Mucosa of descending colon (tissue), 3 donors: ENCODE results near the gene FALEC. TPM values are rescaled to one million over a fixed set of nuclear protein-coding genes. Genes with fewer than 3 reads are reported as not detected.

Experiments
- ATAC-seq: fragments of 200-7000 bp; cut with Tn5 transposase; one replicate; pipeline ENCODE4 v1.9.1; 2020; ENCODE audit warnings: mild to moderate bottlenecking, moderate library complexity
- DNase-seq, 3 donors: peaks; one replicate each; pipeline ENCODE4 v3.0.0-alpha.2; 2020
- H3K36me3 ChIP-seq: fragments of 200-600 bp; one replicate; pipeline ENCODE4 v1.8.0; 2021; ENCODE audit warnings: low read depth, mild to moderate bottlenecking
- H3K4me1 ChIP-seq: fragments of 200-600 bp; one replicate; pipeline ENCODE4 v1.8.0; 2021; ENCODE audit warnings: low read depth, mild to moderate bottlenecking
- H3K4me3 ChIP-seq: fragments of 200-600 bp; one replicate; pipeline ENCODE4 v1.8.0; 2021; ENCODE audit warnings: mild to moderate bottlenecking
- H3K9me3 ChIP-seq: fragments of 200-600 bp; one replicate; pipeline ENCODE4 v1.8.0; 2021; ENCODE audit warnings: mild to moderate bottlenecking
- intact Hi-C, 2 donors: fragments of 100-400 bp; cut with DNase I in 1 of 2; cut with micrococcal nuclease in 1 of 2; formaldehyde crosslinking; loops; one replicate each; pipeline versions ENCODE4 v1.11.0 to v1.11.1; 2022; cut with DNase I, micrococcal nuclease
- total RNA-seq, 3 donors: library from RNA; stranded (reverse); fragmentation: NEBNext Ultra II Directional in 2 of 3; extraction: Animal tissue kit (Norgen Biotek cat#: 25700) in 2 of 3; gene quantifications; one replicate each; pipeline versions ENCODE4 v1.2.1 to v1.2.4, GENCODE V29; 2021 to 2023
- TF ChIP-seq, protein P1 (sequence below): fragments of 200-600 bp; IDR thresholded peaks from one replicate; pipeline ENCODE4 v1.8.0; 2022; ENCODE audit warnings: antibody characterized with exemption, mild to moderate bottlenecking
- donor health status: DM: no; HTN: no; CAD: no; lungs with moderate emphysema.
- donor health status: DM: no; HTN: no; CAD: no.
- donor health status: DM: no; HTN: yes; CAD: no.

The FALEC gene
- total RNA-seq, 3 donors from 2014 or later: not detected

DNA sequence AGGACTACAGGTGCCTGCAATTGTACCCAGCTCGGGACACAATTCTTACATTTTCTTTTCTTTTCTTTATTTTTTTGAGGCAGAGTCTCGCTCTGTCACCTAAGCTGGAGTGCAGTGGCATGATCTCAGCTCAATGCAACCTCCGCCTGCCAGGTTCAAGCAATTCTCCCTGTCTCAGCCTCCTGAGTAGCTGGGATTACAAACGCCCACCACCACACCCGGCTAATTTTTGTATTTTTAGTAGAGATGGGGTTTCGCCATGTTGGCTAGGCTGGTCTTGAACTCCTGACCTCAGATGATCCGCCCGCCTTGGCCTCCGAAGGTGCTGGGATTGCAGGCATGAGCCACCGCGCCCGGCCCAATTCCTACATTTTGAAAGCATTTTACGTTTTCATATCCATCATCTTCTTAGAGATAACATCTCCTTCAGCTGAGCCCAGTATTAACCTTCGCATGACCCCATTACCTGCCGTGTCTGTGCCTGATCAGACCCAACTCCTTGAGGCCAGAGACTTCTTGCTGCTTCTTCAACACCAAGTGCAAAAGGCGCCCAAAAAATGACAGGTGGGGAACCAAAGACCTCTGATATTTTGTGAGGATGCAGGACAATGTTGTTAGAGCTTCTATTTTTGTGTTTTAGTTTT, 30.9 kb downstream of the FALEC start:
- Histone ChIP-seq H3K9me3 (no peaks in the 10 kb centered on the region), H3K36me3 (no peaks in the 10 kb centered on the region), H3K4me1 (peaks cover 12% of the 10 kb centered on the region), H3K4me3 (no peak overlapping the region)
- intact Hi-C loops: no loop called here
- no peak for ATAC-seq
- no peak for DNase-seq
- TF ChIP-seq, protein P1, sequence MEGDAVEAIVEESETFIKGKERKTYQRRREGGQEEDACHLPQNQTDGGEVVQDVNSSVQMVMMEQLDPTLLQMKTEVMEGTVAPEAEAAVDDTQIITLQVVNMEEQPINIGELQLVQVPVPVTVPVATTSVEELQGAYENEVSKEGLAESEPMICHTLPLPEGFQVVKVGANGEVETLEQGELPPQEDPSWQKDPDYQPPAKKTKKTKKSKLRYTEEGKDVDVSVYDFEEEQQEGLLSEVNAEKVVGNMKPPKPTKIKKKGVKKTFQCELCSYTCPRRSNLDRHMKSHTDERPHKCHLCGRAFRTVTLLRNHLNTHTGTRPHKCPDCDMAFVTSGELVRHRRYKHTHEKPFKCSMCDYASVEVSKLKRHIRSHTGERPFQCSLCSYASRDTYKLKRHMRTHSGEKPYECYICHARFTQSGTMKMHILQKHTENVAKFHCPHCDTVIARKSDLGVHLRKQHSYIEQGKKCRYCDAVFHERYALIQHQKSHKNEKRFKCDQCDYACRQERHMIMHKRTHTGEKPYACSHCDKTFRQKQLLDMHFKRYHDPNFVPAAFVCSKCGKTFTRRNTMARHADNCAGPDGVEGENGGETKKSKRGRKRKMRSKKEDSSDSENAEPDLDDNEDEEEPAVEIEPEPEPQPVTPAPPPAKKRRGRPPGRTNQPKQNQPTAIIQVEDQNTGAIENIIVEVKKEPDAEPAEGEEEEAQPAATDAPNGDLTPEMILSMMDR: no peak

DNA sequence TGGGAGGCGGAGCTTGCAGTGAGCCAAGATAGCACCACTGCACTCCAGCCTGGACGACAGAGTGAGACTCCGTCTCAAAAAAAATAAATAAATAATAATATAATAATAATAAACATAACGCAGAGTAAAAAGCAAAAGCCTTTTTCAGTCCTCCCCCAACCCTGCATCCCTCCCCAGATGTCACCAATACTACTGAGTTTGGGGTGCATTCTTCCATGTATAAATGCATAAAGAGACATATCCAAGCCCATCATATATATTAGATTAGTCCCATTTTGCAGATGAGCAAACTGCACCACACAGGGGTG, 32.7 kb downstream of the FALEC start:
- Histone ChIP-seq H3K4me3 (no peak overlapping the region), H3K9me3 (no peaks in the 10 kb centered on the region), H3K36me3 (no peaks in the 10 kb centered on the region), H3K4me1 (peaks cover 13% of the 10 kb centered on the region)
- DNase-seq: no peak
- intact Hi-C loops: no loop called here
- TF ChIP-seq, protein P1: no peak
- no peak for ATAC-seq

GRCh38 chr1:150548632-150549495, 33.3 kb downstream of the FALEC start, which contains the start of gene ADAMTSL4:
TSS of gene ADAMTSL4 (plus strand) at chr1:150549408. CDS start at chr1:150552289, 2,881 bp downstream.
- Histone ChIP-seq H3K36me3 (no peaks in the 10 kb centered on the region), H3K9me3 (no peaks in the 10 kb centered on the region), H3K4me1 (peaks cover 13% of the 10 kb centered on the region), H3K4me3 (peak within 1 kb of the TSS; percentile 11)
- intact Hi-C loops: no loop called here
- ATAC-seq: peak; percentile 75
- TF ChIP-seq, protein P1: no peak
- peak in 1 of 3 donors; percentile 72 for DNase-seq

GRCh38 chr1:150549496-150550221, 34.1 kb downstream of the FALEC start:
- Histone ChIP-seq H3K4me3 (peak overlapping the region; percentile 11), H3K9me3 (no peaks in the 10 kb centered on the region), H3K4me1 (peaks cover 13% of the 10 kb centered on the region), H3K36me3 (no peaks in the 10 kb centered on the region)
- TF ChIP-seq, protein P1: no peak
- intact Hi-C loops: loop anchor here in 1 of 2 donors (10.0 kb wide), 1 partner anchor 75 kb away; the partner anchor contains the start of gene ENSA
- DNase-seq: no peak
- ATAC-seq: peak; percentile 4

DNA sequence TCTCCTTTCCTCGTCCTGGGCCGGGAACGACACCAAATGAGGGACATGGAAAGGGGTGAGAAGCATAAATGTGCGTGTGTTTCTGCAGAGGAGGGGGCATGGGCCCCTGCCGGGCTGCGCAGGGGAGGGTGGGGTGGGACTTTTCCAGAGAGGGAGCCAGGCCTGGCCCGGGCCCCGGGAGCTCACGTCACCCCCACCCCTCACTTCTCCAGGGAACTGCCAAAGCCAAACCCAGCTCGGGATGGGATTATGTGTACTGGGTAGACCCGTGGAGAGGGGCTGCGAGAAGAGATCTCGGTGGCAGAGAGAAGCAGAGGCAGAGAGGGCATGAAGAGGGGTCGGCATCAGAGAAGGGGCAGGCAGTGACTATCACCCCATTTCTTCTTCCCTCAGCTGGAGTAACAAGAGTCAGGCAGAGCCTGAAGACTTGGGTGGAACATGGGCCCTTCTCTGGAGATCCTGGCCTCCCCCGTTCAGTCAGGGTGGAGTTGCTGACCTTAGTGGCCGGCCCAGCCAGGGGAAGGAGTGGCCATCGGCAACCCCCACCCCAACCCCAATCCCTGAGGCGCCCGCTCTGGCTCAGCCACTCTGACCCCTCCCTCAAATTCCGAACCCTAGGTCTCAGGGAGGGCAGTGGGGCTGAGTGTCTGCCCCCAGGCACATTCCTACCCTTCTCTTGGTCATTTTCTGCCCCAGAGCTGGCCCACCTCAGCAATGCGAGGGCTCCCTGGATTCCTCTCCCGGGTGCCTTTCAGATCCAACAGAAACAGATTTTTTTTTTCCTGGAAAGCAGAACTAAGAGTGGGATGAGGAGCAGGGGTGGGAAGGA, 34.9 kb downstream of the FALEC start:
- DNase-seq (no peak), ATAC-seq (no peak)
- H3K4me3 ChIP-seq: no peak overlapping the region
- TF ChIP-seq, protein P1: no peak
- no peaks in the 10 kb centered on the region for H3K36me3 ChIP-seq
- peaks cover 13% of the 10 kb centered on the region for H3K4me1 ChIP-seq
- no peaks in the 10 kb centered on the region for H3K9me3 ChIP-seq
- intact Hi-C loops: loop anchor here in 1 of 2 donors (10.0 kb wide), 1 partner anchor 74 kb away; the partner anchor contains the start of gene ENSA
